Measurements from ENCODE around the gene EFEMP2.
A peak's percentile ranks its signal among the peaks of the same experiment; 100 is the strongest.

The EFEMP2 gene

DNA sequence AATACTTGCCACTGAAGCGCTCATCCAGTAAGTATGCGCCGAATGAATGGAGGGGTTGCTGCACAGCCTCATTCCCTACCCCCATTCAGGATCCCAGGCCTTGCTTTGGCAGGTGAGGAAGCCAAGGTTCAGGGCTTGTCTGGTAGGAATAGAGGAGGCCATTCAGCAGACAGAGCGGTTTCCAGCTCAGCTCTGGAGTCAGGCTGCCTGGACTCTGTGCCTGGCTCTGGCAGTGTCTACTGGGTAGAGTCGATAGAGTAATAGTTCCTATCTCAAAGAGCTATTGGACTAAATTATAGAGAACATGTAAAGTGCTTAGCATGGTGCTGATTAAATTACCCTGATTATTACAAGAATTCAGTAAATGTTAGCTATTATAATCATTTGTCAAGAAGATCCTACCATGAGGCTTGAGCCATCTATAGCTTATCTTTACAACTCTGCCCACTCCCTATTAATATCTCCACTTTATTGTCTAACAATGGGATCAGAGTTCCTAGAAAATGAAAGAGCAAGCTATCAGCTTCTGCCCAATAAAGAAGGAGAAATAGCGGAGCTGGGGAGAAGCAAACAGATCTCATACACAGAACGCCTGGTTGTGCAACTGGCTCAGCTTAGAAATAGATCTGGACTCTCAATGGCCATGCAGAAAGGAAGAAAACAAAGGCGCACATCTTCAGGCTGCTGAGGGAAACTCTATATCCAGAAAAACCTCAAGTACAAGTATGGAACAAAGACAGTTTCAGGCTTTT lies 45.4 kb downstream of the EFEMP2 start:
- no peak for DNase-seq (ENCODE audit: low read depth in 1 of 2, low spot score in 1 of 2)

DNA sequence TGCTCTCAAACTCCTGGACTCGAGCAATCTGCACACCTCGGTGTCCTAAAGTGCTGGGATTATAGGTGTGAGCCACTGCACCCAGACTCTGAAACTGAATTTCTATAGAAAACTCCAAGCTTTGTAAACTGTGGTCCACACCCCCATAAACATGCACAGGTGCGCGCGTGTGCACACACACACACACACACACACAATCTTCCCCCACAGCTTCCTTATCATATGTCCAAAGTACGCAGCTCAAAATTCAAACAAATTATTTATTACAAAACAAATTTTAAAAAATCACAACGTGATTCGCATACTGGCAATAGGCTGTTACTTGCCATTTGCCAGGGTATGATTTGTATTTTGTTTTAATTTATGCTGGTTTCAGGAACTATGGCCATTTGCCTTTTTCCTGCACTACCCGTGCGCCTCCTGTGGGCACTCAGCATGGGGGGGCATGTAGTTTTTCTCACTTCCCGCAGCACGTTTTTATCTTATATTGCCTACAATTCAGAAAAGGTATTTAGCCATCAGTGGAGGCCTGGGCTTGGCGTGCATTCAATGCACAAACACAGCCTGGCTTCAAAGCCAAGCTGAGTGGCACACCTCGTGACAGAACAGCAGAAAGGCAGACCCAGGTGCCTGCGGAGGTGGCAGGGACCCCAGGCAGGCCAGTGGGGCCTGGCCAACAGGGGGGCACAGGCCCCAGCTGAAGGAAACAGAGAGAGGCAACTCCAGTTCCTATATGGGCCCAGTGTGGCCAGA lies 49.6 kb downstream of the EFEMP2 start:
- DNase-seq (ENCODE audit: low read depth in 1 of 2, low spot score in 1 of 2), result no peak

DNA sequence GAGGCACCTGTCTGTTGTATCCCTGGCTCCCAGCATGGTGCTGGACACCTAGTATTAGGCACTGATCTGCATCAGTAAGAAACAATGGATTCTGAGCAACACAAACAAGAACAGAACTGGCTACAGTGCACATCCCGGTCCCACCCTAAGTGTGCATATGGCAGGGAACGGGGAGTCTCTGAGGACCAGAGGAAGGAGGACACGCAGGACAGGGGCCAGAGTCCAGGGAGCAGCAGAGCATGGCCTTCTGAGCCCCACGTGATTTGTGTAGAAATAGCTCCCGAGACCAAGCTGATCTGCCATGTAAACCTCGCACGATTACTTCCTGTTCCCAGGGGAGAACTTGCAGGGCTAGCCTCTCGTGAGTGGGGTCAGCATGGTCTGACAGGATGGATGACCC lies 51.5 kb downstream of the EFEMP2 start:
- no peak for DNase-seq (ENCODE audit: low read depth in 1 of 2, low spot score in 1 of 2)

DNA sequence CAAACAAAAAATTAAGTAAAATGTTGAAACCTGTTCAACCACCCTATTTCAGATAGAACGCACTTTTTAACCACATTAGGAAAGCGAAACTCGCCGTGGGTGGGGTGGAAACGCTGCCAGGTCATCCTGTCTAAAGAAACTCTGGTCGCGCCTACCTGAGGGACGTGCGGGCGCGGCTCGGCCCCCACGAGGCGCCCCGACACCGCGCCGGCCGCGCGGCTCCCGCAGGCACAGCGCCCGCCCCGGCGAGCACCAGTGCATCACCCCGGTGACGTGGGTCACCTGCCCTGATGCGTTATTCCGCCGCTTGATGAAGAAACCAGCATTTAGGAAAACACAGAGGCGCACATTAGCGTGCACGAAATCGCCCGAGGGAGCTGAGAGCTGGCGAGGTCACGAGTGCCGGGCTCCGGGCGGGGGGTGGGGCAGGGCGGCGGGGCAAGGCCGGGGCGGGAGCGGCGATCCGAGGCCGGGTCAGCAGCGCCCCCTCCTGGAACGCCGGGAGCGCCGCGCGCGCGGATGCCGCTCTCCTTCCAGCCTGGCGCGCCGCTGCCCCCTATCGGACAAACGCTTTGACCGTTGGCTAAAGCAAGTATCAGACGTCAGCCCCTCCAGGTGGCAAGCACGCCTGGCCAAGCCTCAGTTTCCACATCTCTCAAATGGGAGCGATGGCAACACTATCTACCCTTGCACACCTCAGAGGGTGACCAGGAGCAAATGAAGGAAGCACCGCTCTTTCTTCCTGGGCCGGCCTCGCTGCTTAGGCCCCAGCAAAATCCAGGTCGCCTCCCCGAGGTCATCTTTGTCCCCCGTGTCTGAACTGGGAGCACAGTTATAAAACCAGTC lies 54.5 kb downstream of the EFEMP2 start:
- peak; percentile 90 to 93 for DNase-seq (ENCODE audit: low read depth in 1 of 2, low spot score in 1 of 2)

DNA sequence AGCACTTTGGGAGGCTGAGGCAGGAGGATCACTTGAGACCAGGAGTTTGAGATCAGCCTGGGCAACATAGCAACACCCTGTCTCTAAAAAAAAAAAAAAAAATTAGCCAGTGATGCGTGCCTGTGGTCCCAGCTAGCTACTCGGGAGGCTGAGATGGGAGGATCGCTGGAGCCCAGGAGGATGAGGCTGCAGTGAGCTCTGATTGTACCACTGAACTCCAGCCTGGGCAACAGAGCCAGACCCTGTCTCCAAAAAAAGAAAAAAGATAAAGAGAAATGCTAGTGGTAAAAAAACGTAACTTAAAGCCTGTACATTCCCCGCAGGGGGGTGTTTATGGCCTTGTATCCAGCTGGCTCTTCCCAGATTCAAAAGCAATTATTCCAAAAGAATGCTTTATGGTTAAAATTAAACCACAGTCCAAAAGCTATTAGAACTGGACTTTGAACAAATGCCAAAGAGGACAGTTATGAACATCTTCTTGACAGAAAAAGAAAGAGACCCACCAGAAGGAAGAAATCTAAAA lies 55.2 kb downstream of the EFEMP2 start:
- no peak for DNase-seq (ENCODE audit: low read depth in 1 of 2, low spot score in 1 of 2)

DNA sequence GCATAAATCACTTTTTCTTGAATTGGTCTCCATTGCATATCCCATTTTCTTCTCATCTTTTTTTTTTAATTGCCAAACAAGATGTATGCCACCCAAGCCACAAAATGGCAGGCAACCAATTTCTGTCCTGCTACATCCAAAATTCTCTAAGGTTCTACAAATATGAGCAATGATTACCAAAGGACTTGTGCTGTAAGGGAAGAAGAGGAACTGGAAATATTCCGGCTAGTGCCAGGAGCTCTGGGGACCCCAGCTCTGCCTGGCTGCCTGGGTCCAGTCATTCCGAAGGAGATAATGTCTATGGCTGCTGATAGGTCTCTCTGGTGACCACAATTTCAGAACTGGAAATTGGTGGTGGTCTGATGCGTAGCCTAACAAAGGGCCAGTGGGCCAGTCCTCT lies 55.9 kb downstream of the EFEMP2 start:
- DNase-seq (ENCODE audit: low read depth in 1 of 2, low spot score in 1 of 2), result no peak

Measured in stimulated activated CD4-positive, alpha-beta T cell treated with anti-CD3 and anti-CD28 coated beads, Interleukin-15, amount 100 ng/mL, for 1 hour (primary cell).